ENCODE results near the gene NMUR2.

NMUR2 gene

DNA sequence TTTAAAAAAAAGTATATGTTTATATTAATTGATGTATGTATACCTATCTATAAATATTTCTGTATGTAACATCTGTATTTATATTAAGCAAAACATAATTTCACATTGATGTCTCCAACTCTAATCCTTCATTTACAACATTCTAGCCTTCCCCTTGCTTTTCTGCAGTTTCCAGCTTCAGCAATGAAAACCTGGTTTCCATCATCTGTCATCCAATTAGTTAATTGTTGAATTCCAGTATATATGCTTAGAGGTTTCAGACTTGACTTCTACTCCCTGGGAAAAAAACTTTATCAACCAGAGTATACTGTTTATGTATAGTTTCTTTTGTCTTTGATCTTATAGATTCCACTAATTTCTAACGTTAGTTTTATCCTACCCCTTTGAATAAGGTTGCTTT lies 38.4 kb downstream of the NMUR2 start:
- in situ Hi-C loops (cut with HindIII; ENCODE audit: low sequenced_read_pairs), result no loop called here
- H3K4me3 ChIP-seq (ENCODE audit: low read depth, low read length), result no peak overlapping the region
- TF ChIP-seq, protein P1, sequence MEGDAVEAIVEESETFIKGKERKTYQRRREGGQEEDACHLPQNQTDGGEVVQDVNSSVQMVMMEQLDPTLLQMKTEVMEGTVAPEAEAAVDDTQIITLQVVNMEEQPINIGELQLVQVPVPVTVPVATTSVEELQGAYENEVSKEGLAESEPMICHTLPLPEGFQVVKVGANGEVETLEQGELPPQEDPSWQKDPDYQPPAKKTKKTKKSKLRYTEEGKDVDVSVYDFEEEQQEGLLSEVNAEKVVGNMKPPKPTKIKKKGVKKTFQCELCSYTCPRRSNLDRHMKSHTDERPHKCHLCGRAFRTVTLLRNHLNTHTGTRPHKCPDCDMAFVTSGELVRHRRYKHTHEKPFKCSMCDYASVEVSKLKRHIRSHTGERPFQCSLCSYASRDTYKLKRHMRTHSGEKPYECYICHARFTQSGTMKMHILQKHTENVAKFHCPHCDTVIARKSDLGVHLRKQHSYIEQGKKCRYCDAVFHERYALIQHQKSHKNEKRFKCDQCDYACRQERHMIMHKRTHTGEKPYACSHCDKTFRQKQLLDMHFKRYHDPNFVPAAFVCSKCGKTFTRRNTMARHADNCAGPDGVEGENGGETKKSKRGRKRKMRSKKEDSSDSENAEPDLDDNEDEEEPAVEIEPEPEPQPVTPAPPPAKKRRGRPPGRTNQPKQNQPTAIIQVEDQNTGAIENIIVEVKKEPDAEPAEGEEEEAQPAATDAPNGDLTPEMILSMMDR (IDR thresholded peaks at IDR 0.05; ENCODE audit: low read depth, low read length, missing control alignments), result no peak
- no peak for DNase-seq (ENCODE audit: low read depth)

DNA sequence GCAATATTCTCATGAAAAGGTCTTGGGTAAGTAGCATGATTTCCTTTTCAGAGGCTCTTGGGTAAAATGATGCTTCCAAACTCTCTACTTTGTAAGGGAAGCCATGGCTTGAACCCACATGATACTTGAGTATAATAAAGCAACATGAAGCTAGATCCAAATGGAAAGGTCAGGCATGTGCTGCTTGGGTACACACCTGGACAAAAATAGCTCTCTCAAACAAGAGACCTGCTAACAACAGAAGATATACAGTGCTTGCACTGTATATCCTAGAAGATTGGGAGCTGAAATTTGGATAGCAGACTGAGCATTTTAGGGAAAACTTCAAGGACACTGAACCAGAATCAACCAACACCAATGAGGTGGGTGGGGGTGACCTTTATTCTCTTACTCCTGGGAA lies 40.2 kb downstream of the NMUR2 start:
- in situ Hi-C loops (cut with HindIII; ENCODE audit: low sequenced_read_pairs), result no loop called here
- no peak for DNase-seq (ENCODE audit: low read depth)
- TF ChIP-seq, protein P1 (IDR thresholded peaks at IDR 0.05; ENCODE audit: low read depth, low read length, missing control alignments), result no peak
- no peak overlapping the region for H3K4me3 ChIP-seq (ENCODE audit: low read depth, low read length)

DNA sequence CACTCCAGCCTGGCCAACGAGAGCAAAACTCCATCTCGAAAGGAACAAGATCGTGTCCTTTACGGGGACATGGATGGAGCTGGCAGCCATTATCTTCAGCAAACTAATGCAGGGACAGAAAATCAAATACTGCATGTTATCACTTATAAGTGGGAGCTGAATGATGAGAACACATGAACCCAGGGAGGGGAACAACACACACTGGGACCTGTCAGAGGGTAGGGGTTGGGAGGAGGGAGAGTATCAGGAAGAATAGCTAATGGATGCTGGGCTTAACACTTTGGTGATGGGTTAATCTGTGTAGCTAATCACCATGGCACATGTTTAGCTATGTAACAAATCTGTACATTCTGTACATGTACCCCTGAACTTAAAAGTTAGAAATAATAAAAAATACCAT lies 40.9 kb downstream of the NMUR2 start:
- TF ChIP-seq, protein P1 (IDR thresholded peaks at IDR 0.05; ENCODE audit: low read depth, low read length, missing control alignments), result no peak
- DNase-seq (ENCODE audit: low read depth), result no peak
- in situ Hi-C loops (cut with HindIII; ENCODE audit: low sequenced_read_pairs), result no loop called here
- H3K4me3 ChIP-seq (ENCODE audit: low read depth, low read length), result no peak overlapping the region

DNA sequence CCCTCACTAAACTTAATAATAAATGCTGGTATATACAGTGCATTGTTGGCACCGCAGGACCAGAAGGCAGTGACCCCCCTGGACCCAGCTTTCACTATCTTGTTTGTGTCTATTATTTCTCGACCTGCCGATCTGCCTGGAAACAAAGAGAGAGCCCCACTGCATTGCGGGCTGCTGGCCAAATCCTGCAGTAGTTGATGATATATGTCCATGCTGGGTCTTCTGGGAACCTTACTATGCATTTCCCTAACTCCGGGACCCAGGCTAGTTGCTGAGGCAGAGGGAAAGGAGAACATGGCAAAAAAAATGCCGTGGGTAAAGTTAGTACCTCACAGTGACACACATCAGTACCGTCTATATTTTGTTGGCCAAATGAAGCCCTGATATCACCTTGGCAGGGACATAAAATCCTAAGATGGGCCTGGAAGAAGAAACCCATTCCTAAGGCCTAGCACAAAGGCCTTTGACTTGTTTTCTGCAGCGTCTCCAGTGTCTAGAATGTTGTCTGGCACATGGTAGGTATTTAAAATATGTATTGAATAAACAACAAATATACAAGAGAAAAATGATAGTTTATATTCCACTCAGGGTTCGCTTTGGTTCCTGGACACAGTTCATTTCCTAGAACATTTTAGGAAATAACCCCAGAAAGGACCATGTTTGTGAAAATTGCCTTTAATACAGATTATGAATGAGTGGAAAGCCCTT lies 46.1 kb downstream of the NMUR2 start:
- TF ChIP-seq, protein P1 (IDR thresholded peaks at IDR 0.05; ENCODE audit: low read depth, low read length, missing control alignments), result no peak
- DNase-seq (ENCODE audit: low read depth), result no peak
- in situ Hi-C loops (cut with HindIII; ENCODE audit: low sequenced_read_pairs), result no loop called here
- no peak overlapping the region for H3K4me3 ChIP-seq (ENCODE audit: low read depth, low read length)

DNA sequence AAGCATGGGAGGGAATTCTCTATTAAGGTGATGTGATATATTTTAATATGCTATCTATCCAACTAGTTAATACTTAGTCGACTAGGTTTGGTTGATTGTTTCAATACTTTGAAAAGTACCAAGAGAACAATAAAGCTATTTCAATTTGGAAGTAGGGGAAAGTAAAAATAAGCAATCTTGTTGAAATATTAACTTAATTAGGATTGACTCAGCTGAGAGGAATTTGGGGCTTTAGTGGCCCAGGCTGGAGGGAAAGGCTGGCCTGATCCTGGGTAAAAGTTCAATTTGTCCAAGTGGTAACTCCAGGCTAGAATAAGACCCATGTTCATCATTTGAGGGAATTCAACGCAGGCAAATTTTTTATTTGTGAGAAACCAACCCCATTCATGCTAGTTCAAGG lies 48.6 kb downstream of the NMUR2 start:
- in situ Hi-C loops (cut with HindIII; ENCODE audit: low sequenced_read_pairs), result no loop called here
- no peak for DNase-seq (ENCODE audit: low read depth)
- TF ChIP-seq, protein P1 (IDR thresholded peaks at IDR 0.05; ENCODE audit: low read depth, low read length, missing control alignments), result no peak
- no peak overlapping the region for H3K4me3 ChIP-seq (ENCODE audit: low read depth, low read length)

DNA sequence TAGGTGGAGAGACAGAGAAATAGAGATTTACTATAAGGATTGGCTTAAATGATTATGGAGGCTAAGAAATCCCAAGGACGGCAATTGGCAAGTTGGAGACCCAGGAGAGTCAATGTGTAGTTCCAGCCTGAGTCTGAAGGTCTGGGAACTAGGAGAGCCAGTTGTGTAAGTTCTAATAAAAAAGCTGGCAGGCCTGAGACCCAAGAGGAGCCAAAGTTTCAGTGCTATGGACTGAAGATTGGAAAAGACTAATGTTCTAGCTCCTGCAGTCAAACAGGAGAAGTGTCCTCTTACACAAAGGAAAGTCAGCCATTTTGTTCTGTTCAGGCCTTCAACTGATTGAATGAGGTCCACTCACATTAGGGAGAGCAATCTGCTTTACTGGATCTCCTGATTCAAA lies 50.0 kb downstream of the NMUR2 start:
- no peak for DNase-seq (ENCODE audit: low read depth)
- in situ Hi-C loops (cut with HindIII; ENCODE audit: low sequenced_read_pairs), result no loop called here
- TF ChIP-seq, protein P1 (IDR thresholded peaks at IDR 0.05; ENCODE audit: low read depth, low read length, missing control alignments), result no peak
- no peak overlapping the region for H3K4me3 ChIP-seq (ENCODE audit: low read depth, low read length)

Measured in astrocyte of the cerebellum (primary cell).